K562 (cell line): Measurements from ENCODE around the gene PLD1. TPM values are rescaled to one million over a fixed set of nuclear protein-coding genes. Genes with fewer than 3 reads are reported as not detected.

Source experiments
- ADNP ChIP-seq: fragments of 200-800 bp; sonication (Bioruptor generic); IDR thresholded peaks from 2 replicates; pipeline ENCODE4 v1.6.1; 2016; ENCODE audit warnings: missing genetic modification characterization, missing compliant biosample characterization
- ARID1B ChIP-seq: fragments of 450-650 bp; IDR thresholded peaks from 2 replicates; pipeline ENCODE4 v1.6.1; 2016; ENCODE audit warnings: antibody characterized with exemption, mild to moderate bottlenecking, inconsistent platforms
- CBFA2T3 ChIP-seq: fragments of 450-650 bp; IDR thresholded peaks from 2 replicates; pipeline ENCODE4 v1.6.1; 2017
- DACH1 ChIP-seq: fragments of 450-650 bp; IDR thresholded peaks from 2 replicates; pipeline ENCODE4 v1.6.1; 2018; ENCODE audit not compliant: partially characterized antibody
- EP300 ChIP-seq: IDR thresholded peaks from 2 replicates; pipeline ENCODE4 v1.6.1; 2012; ENCODE audit warnings: low read length, improper control_type of control experiment
- FOSL1 ChIP-seq: fragments of 200-800 bp; sonication (Bioruptor generic); conservative IDR thresholded peaks from 2 replicates; pipeline ENCODE4 v1.6.1; 2016; ENCODE audit warnings: missing genetic modification characterization, missing compliant biosample characterization
- JUND ChIP-seq, 2 experiments: IDR thresholded peaks; 2 replicates in 1 of 2; 3 replicates in 1 of 2; pipeline ENCODE4 v1.6.1; 2011; ENCODE audit warnings: borderline replicate concordance in 2 of 2, low read depth in 2 of 2, low read length in 2 of 2, improper control_type of control experiment in 1 of 2, missing biosample characterization in 1 of 2, missing genetic modification characterization in 1 of 2, missing genetic modification reagents in 1 of 2
- MECOM ChIP-seq: fragments of 250-450 bp; sonication (Bioruptor Pico); IDR thresholded peaks from 2 replicates; pipeline ENCODE4 v1.8.0; 2022; ENCODE audit warnings: inconsistent platforms
- MEF2D ChIP-seq: conservative IDR thresholded peaks from 2 replicates; pipeline ENCODE4 v1.6.1; 2016; ENCODE audit warnings: low read depth, missing genetic modification characterization, missing compliant biosample characterization
- NR2C1 ChIP-seq, 2 experiments: fragments of 450-650 bp; IDR thresholded peaks; 2 replicates each; pipeline ENCODE4 v1.6.1; 2017; ENCODE audit warnings: mild to moderate bottlenecking in 2 of 2, antibody characterized with exemption in 1 of 2, inconsistent platforms in 1 of 2, missing compliant biosample characterization in 1 of 2, missing genetic modification characterization in 1 of 2
- SETDB1 ChIP-seq: IDR thresholded peaks from one replicate; pipeline ENCODE4 v1.6.1; 2012; ENCODE audit warnings: low read length, control low read depth, inconsistent platforms
- TAL1 ChIP-seq: fragments of 450-650 bp; IDR thresholded peaks from 2 replicates; pipeline ENCODE4 v1.6.1; 2016; ENCODE audit warnings: mild to moderate bottlenecking
- U2AF1 ChIP-seq: fragments of 200-400 bp; formaldehyde crosslinking; optimal IDR thresholded peaks from 2 replicates; pipeline ENCODE3; 2017; ENCODE audit warnings: mild to moderate bottlenecking, low read depth, low read length, moderate library complexity
- ZNF175 ChIP-seq: fragments of 200-800 bp; sonication (Bioruptor generic); IDR thresholded peaks from 2 replicates; pipeline ENCODE4 v1.6.1; 2016; ENCODE audit warnings: low read depth, mild to moderate bottlenecking, missing genetic modification characterization, missing compliant biosample characterization
- ZNF354B ChIP-seq: fragments of 250-450 bp; sonication (Bioruptor Pico); IDR thresholded peaks from 2 replicates; pipeline ENCODE4 v1.4.0; 2020
- ZSCAN29 ChIP-seq: fragments of 450-650 bp; IDR thresholded peaks from 2 replicates; pipeline ENCODE4 v1.6.1; 2017
- polyA plus RNA-seq, 8 experiments: library from polyadenylated mRNA; depleted of rRNA in 4 of 8; stranded (reverse) in 5 of 8; unstranded in 3 of 8; fragments of >200 nt; fragmentation: Nextera tagmentation in 2 of 8; fragmentation: Illumina TruSeq in 1 of 8; extraction: Ambion mirVana in 2 of 8; extraction: Trizol in 1 of 8; gene quantifications; 2 replicates each; pipeline versions ENCODE4 v1.2.1 to v1.2.3, GENCODE V29; 2011 to 2014; ENCODE audit warnings: inconsistent platforms in 1 of 8, missing spikeins in 1 of 8
- total RNA-seq, 7 experiments: library from RNA; depleted of rRNA in 6 of 7; stranded (reverse); fragments of >200 nt in 6 of 7; fragmentation: Illumina TruSeq in 2 of 7; extraction: Trizol in 2 of 7; gene quantifications; 2 replicates each; pipeline versions ENCODE4 v1.2.1 to v1.2.3, GENCODE V29; 2011 to 2021; ENCODE audit warnings: low replicate concordance in 1 of 7
- TF ChIP-seq, protein P1 (sequence below), 2 experiments: fragments of 200-800 bp in 1 of 2; sonication (Bioruptor generic) in 1 of 2; sonication (generic) in 1 of 2; formaldehyde crosslinking in 1 of 2; IDR thresholded peaks in 1 of 2; conservative IDR thresholded peaks in 1 of 2; 2 replicates each; pipeline versions ENCODE4 v1.5.0 to v1.6.1; 2016 to 2020; ENCODE audit warnings: missing compliant biosample characterization in 1 of 2, missing genetic modification characterization in 1 of 2, missing genetic modification reagents in 1 of 2
- TF ChIP-seq, protein P2 (sequence below): fragments of 450-650 bp; IDR thresholded peaks from 2 replicates; pipeline ENCODE4 v1.7.1; 2018; ENCODE audit warnings: mild to moderate bottlenecking, low read depth; ENCODE audit not compliant: partially characterized antibody
- TF ChIP-seq, protein P3 (sequence below): fragments of 250-450 bp; sonication (Bioruptor Pico); IDR thresholded peaks from 2 replicates; pipeline ENCODE4 v1.4.0; 2020

Gene PLD1
- total and polyA plus RNA-seq, 9 of the 15 experiments (the other 6 are each of a cell fraction or from before 2014, with no cell fraction given), result 8.4 to 26.1 (median 18.6) TPM

- peak; percentile 96 for TF ChIP-seq JUND (IDR thresholded peaks at IDR 0.05; ENCODE audit: borderline replicate concordance, low read depth, low read length)
- peak; percentile 96 for TF ChIP-seq JUND (tag; IDR thresholded peaks at IDR 0.05; ENCODE audit: borderline replicate concordance, low read depth, low read length)
- TF ChIP-seq, protein P1, sequence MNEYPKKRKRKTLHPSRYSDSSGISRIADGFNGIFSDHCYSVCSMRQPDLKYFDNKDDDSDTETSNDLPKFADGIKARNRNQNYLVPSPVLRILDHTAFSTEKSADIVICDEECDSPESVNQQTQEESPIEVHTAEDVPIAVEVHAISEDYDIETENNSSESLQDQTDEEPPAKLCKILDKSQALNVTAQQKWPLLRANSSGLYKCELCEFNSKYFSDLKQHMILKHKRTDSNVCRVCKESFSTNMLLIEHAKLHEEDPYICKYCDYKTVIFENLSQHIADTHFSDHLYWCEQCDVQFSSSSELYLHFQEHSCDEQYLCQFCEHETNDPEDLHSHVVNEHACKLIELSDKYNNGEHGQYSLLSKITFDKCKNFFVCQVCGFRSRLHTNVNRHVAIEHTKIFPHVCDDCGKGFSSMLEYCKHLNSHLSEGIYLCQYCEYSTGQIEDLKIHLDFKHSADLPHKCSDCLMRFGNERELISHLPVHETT (CRISPR knock-in tag; conservative IDR thresholded peaks at IDR 0.05 in 1 of 2, IDR thresholded peaks at IDR 0.05 in 1 of 2), result no peak
- TF ChIP-seq SETDB1, result no peak
- TF ChIP-seq EP300, result peak; percentile 42; the same call in 1 of the 2 replicates
- no peak for TF ChIP-seq ZSCAN29
- TF ChIP-seq ARID1B, result peak; percentile 85
- TF ChIP-seq TAL1, result peak; percentile 47; the same call in 1 of the 2 replicates
- TF ChIP-seq MECOM (CRISPR knock-in tag), result 0 out of 2 replicates have a peak, but pooled peaks have one; percentile 25
- TF ChIP-seq DACH1, result peak; percentile 11
- 0 out of 2 replicates have a peak, but pooled peaks have one; percentile 32 for TF ChIP-seq MEF2D (tag)
- no peak for TF ChIP-seq NR2C1 (IDR thresholded peaks at IDR 0.05)
- 0 out of 2 replicates have a peak, but pooled peaks have one; percentile 36 for TF ChIP-seq NR2C1 (tag; IDR thresholded peaks at IDR 0.05)
- no peak for TF ChIP-seq ZNF354B (CRISPR knock-in tag)
- 0 out of 2 replicates have a peak, but pooled peaks have one; percentile 49 for TF ChIP-seq ADNP (tag)
- TF ChIP-seq, protein P2, sequence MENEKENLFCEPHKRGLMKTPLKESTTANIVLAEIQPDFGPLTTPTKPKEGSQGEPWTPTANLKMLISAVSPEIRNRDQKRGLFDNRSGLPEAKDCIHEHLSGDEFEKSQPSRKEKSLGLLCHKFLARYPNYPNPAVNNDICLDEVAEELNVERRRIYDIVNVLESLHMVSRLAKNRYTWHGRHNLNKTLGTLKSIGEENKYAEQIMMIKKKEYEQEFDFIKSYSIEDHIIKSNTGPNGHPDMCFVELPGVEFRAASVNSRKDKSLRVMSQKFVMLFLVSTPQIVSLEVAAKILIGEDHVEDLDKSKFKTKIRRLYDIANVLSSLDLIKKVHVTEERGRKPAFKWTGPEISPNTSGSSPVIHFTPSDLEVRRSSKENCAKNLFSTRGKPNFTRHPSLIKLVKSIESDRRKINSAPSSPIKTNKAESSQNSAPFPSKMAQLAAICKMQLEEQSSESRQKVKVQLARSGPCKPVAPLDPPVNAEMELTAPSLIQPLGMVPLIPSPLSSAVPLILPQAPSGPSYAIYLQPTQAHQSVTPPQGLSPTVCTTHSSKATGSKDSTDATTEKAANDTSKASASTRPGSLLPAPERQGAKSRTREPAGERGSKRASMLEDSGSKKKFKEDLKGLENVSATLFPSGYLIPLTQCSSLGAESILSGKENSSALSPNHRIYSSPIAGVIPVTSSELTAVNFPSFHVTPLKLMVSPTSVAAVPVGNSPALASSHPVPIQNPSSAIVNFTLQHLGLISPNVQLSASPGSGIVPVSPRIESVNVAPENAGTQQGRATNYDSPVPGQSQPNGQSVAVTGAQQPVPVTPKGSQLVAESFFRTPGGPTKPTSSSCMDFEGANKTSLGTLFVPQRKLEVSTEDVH, result no peak
- TF ChIP-seq, protein P3, sequence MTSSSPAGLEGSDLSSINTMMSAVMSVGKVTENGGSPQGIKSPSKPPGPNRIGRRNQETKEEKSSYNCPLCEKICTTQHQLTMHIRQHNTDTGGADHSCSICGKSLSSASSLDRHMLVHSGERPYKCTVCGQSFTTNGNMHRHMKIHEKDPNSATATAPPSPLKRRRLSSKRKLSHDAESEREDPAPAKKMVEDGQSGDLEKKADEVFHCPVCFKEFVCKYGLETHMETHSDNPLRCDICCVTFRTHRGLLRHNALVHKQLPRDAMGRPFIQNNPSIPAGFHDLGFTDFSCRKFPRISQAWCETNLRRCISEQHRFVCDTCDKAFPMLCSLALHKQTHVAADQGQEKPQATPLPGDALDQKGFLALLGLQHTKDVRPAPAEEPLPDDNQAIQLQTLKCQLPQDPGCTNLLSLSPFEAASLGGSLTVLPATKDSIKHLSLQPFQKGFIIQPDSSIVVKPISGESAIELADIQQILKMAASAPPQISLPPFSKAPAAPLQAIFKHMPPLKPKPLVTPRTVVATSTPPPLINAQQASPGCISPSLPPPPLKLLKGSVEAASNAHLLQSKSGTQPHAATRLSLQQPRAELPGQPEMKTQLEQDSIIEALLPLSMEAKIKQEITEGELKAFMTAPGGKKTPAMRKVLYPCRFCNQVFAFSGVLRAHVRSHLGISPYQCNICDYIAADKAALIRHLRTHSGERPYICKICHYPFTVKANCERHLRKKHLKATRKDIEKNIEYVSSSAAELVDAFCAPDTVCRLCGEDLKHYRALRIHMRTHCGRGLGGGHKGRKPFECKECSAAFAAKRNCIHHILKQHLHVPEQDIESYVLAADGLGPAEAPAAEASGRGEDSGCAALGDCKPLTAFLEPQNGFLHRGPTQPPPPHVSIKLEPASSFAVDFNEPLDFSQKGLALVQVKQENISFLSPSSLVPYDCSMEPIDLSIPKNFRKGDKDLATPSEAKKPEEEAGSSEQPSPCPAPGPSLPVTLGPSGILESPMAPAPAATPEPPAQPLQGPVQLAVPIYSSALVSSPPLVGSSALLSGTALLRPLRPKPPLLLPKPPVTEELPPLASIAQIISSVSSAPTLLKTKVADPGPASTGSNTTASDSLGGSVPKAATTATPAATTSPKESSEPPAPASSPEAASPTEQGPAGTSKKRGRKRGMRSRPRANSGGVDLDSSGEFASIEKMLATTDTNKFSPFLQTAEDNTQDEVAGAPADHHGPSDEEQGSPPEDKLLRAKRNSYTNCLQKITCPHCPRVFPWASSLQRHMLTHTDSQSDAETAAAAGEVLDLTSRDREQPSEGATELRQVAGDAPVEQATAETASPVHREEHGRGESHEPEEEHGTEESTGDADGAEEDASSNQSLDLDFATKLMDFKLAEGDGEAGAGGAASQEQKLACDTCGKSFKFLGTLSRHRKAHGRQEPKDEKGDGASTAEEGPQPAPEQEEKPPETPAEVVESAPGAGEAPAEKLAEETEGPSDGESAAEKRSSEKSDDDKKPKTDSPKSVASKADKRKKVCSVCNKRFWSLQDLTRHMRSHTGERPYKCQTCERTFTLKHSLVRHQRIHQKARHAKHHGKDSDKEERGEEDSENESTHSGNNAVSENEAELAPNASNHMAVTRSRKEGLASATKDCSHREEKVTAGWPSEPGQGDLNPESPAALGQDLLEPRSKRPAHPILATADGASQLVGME (CRISPR knock-in tag), result no peak
- TF ChIP-seq CBFA2T3, result peak; percentile 44; the same call in 1 of the 2 replicates
- TF ChIP-seq U2AF1, result no peak
- peak; percentile 97 for TF ChIP-seq FOSL1 (tag)
- no peak for TF ChIP-seq ZNF175 (CRISPR knock-in tag)
These were observed 12.4 kb downstream of the PLD1 start (continued) for GRCh38 chr3:171797873-171798272.
